Testis (tissue), 3 donors: ENCODE results near the gene PHLPP2. TPM values are rescaled to one million over a fixed set of nuclear protein-coding genes. Genes with fewer than 3 reads are reported as not detected.

ENCODE experiments used
- DNase-seq: peaks from one replicate; pipeline ENCODE4 v3.0.0-alpha.2; 2019
- H3K27ac ChIP-seq, 2 donors: fragments of 200-600 bp; sonication (generic); one replicate each; pipeline ENCODE4 v1.5.1; 2019
- H3K27me3 ChIP-seq: fragments of 200-600 bp; sonication (generic); one replicate; pipeline ENCODE4 v1.5.1; 2019
- H3K36me3 ChIP-seq: fragments of 200-600 bp; sonication (generic); one replicate; pipeline ENCODE4 v1.5.1; 2017; ENCODE audit warnings: low read depth; ENCODE audit errors: missing control alignments
- H3K4me1 ChIP-seq: fragments of 200-600 bp; sonication (generic); one replicate; pipeline ENCODE4 v1.5.1; 2019
- H3K4me3 ChIP-seq, 2 donors: fragments of 200-600 bp; sonication (generic); one replicate each; pipeline ENCODE4 v1.5.1; 2017 to 2019
- H3K9me3 ChIP-seq: fragments of 200-600 bp; sonication (generic); one replicate; pipeline ENCODE4 v1.5.1; 2017
- POLR2A ChIP-seq: fragments of 450-650 bp; IDR thresholded peaks from one replicate; pipeline ENCODE4 v1.6.1; 2017; ENCODE audit warnings: antibody characterized with exemption, mild to moderate bottlenecking, moderate library complexity
- WGBS, 2 donors: methylation state at CpG; one replicate each; pipeline ENCODE4 v1.1.5; 2018; 5-methylcytosine and 5-hydroxymethylcytosine counted together
- intact Hi-C: fragments of 100-400 bp; cut with DNase I; formaldehyde crosslinking; loops from one replicate; pipeline ENCODE4 v1.15.1; 2023; ENCODE audit warnings: low total_unique reads
- polyA plus RNA-seq: library from polyadenylated mRNA; stranded (reverse); fragments of 350-450 nt; fragmentation: Illumina TruSeq; extraction: RNeasy Lipid Tissue Mini Kit (QIAGEN cat#74804); gene quantifications from one replicate; pipeline ENCODE4 v1.2.3, GENCODE V29; 2014; ENCODE audit warnings: low read depth, low replicate concordance; ENCODE audit not compliant: insufficient read depth
- total RNA-seq, 2 donors: library from RNA; depleted of rRNA; stranded (reverse); fragments of >200 nt; gene quantifications; one replicate each; pipeline ENCODE4 v1.2.3, GENCODE V29; 2016
- TF ChIP-seq, protein P1 (sequence below), 3 experiments: fragments of 450-650 bp in 2 of 3; fragments of 200-600 bp in 1 of 3; sonication (generic) in 1 of 3; IDR thresholded peaks; one replicate each; pipeline ENCODE4 v1.5.1; 2016 to 2019; ENCODE audit warnings: antibody characterized with exemption in 3 of 3, mild to moderate bottlenecking in 2 of 3, moderate library complexity in 1 of 3

Gene PHLPP2
- total and polyA plus RNA-seq, 3 donors from 2014 or later, result 27.2 to 46.3 (median 43.3) TPM

DNA sequence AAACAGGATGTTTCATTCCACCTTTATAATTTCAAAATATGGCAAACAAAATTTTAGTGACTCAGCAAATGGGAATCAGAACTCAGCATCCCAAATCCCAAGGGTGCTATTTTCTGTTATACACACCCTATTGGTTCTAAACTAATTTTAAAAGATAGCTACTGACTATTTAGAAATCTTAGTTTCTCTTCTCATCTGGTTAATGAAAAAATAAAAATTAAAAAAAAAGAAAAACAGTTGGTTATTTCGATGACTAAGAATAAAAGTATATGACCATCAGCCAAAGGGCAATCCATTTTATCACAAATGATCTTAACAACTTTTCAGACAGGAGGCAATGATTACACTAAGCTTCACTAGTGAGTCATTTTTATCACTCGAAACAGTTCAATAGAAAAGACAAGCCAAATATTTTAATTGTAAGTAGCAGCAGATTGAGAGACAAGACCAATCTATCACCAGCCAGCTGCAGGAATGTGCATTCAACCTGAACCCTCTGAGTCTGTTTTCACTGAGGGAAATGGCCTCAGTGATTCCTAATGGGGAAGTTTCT is 15.2 kb downstream of the PHLPP2 start:
- TF ChIP-seq POLR2A, result no peak
- TF ChIP-seq, protein P1, sequence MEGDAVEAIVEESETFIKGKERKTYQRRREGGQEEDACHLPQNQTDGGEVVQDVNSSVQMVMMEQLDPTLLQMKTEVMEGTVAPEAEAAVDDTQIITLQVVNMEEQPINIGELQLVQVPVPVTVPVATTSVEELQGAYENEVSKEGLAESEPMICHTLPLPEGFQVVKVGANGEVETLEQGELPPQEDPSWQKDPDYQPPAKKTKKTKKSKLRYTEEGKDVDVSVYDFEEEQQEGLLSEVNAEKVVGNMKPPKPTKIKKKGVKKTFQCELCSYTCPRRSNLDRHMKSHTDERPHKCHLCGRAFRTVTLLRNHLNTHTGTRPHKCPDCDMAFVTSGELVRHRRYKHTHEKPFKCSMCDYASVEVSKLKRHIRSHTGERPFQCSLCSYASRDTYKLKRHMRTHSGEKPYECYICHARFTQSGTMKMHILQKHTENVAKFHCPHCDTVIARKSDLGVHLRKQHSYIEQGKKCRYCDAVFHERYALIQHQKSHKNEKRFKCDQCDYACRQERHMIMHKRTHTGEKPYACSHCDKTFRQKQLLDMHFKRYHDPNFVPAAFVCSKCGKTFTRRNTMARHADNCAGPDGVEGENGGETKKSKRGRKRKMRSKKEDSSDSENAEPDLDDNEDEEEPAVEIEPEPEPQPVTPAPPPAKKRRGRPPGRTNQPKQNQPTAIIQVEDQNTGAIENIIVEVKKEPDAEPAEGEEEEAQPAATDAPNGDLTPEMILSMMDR (IDR thresholded peaks at IDR 0.05), result no peak
- Histone ChIP-seq H3K27ac (no peak overlapping the region), H3K4me3 (no peak overlapping the region), H3K36me3 (no peaks in the 10 kb centered on the region), H3K9me3 (no peaks in the 10 kb centered on the region), H3K27me3 (no peaks in the 10 kb centered on the region), H3K4me1 (no peaks in the 10 kb centered on the region)
- intact Hi-C loops, result no loop called here
- 79 to 80% methylated on average over 2 of the region's 2 CpGs for WGBS, 2 donors
- no peak for DNase-seq

DNA sequence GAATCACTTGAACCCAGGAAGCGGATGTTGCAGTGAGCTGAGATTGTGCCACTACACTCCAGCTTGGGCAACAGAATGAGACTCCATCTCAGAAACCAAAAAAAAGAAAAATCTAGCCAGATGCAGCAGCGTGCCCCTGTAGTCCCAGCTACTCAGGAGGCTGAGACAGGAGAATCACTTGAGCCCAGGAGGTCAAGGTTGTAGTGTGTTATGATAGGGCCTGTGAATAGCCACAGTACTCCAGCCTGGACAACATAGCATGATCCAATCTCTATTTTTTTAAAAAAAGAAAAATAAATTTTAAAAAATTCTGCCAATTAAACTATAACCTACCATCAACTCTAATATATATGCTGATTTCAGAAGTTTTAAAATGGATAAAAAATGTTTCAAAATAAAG is 15.8 kb downstream of the PHLPP2 start:
- Histone ChIP-seq H3K36me3 (no peaks in the 10 kb centered on the region), H3K27me3 (no peaks in the 10 kb centered on the region), H3K27ac (no peak overlapping the region), H3K4me3 (no peak overlapping the region), H3K9me3 (no peaks in the 10 kb centered on the region), H3K4me1 (no peaks in the 10 kb centered on the region)
- TF ChIP-seq POLR2A, result no peak
- intact Hi-C loops, result no loop called here
- WGBS, 2 donors, result 95 to 97% methylated on average over 2 of the region's 2 CpGs
- DNase-seq, result no peak

DNA sequence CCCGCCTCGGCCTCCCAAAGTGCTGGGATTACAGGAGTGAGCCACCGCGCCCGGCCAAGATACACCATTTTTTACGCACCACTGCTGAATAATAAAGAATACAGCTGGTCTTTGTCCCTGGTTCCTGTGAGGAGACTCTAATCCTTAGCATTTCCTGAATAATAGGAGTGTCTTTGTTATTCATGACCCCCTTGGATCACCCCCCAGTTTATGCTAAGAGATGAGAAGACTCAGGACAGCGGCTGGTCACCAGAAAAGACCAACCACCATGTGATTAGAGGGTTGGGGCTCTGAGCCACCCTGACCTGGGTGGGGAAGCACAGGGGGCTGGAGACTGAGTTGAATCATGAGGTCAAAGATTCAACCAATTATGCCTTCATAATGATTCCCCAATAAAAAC is 17.3 kb downstream of the PHLPP2 start:
- no peak for TF ChIP-seq POLR2A
- TF ChIP-seq, protein P1 (IDR thresholded peaks at IDR 0.05), result no peak
- Histone ChIP-seq H3K4me3 (no peak overlapping the region), H3K9me3 (no peaks in the 10 kb centered on the region), H3K4me1 (no peaks in the 10 kb centered on the region), H3K27ac (no peak overlapping the region), H3K36me3 (no peaks in the 10 kb centered on the region), H3K27me3 (no peaks in the 10 kb centered on the region)
- intact Hi-C loops, result no loop called here
- DNase-seq, result no peak
- WGBS, 2 donors, result 94 to 96% methylated on average over 7 of the region's 7 CpGs

DNA sequence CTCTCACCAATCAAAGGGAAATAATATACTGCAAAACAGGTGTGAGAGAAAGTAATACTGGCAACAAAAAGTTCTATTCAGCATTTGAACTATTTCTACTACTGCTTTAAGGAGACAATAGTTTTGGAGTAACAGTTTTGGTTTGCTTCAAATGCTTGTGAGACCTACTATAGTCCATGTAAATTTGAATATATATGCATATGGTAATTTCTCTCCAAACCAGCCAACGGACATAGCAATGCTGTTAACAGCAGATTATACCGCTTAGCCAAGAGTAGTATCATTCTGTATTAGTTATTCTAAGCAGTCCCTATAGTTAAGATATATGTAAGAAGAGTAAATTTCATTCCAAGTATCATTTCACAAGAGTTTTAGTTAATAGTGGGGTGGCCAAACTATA is 18.5 kb downstream of the PHLPP2 start:
- H3K36me3 ChIP-seq, result no peaks in the 10 kb centered on the region
- no peak for TF ChIP-seq POLR2A
- TF ChIP-seq, protein P1 (IDR thresholded peaks at IDR 0.05), result no peak
- no peaks in the 10 kb centered on the region for H3K27me3 ChIP-seq
- H3K9me3 ChIP-seq, result no peaks in the 10 kb centered on the region
- intact Hi-C loops, result no loop called here
- 89 to 95% methylated on average over 2 of the region's 2 CpGs for WGBS, 2 donors
- no peak for DNase-seq
- no peak overlapping the region for H3K4me3 ChIP-seq
- H3K4me1 ChIP-seq, result no peaks in the 10 kb centered on the region
- H3K27ac ChIP-seq, result no peak overlapping the region

DNA sequence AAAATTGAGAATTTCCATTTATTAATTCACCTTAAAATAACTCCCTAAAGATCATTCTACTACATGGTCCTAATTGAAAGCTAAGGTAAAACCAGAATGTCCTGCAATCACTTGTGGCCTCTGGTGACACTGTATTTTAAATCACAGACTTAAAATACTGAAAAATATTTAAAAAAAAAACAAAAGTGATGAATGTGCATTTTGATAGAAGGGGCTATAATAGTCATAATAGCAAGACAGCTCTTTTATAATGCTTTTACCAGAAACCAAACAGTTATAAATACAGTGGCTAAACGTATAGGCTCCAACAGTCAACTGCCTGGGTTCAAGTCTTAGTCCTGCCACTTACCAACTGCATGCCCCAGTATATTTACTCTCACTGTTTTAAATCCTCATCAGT is 21.2 kb downstream of the PHLPP2 start:
- WGBS, 2 donors, result 89 to 93% methylated on average over 1 of the region's 1 CpG
- no peak for TF ChIP-seq POLR2A
- TF ChIP-seq, protein P1 (IDR thresholded peaks at IDR 0.05), result no peak

More for the DNA sequence above, 21.2 kb downstream of the PHLPP2 start:
- H3K27me3 ChIP-seq, result no peaks in the 10 kb centered on the region
- H3K9me3 ChIP-seq, result no peaks in the 10 kb centered on the region
- H3K4me3 ChIP-seq, result no peak overlapping the region
- no peak overlapping the region for H3K27ac ChIP-seq
- no peaks in the 10 kb centered on the region for H3K4me1 ChIP-seq
- DNase-seq, result no peak
- intact Hi-C loops, result no loop called here
- H3K36me3 ChIP-seq, result no peaks in the 10 kb centered on the region
